SK-N-SH (cell line): ENCODE results near the gene DYNC2LI1. TPM values are rescaled to one million over a fixed set of nuclear protein-coding genes. Genes with fewer than 3 reads are reported as not detected.

Experiments
- CTCF ChIA-PET: fragments of 300-600, 350-600 bp; formaldehyde crosslinking; extraction: SDS; loops from one replicate; lab custom pipeline; 2021; lab: Yijun Ruan, JAX
- POLR2A ChIA-PET: fragments of 350-600 bp; sonication (Branson Sonifier 250); formaldehyde crosslinking; extraction: SDS; loops from one replicate; lab custom pipeline; 2020; ENCODE audit warnings: antibody characterized with exemption, inconsistent platforms; lab: Yijun Ruan, JAX
- DNase-seq: peaks from one replicate; pipeline ENCODE4 v3.0.0; 2012
- H2AFZ ChIP-seq: fragments of 200-600 bp; sonication (generic); 2 replicates; pipeline ENCODE4 v1.8.1; 2016; ENCODE audit warnings: antibody characterized with exemption, mild to moderate bottlenecking, low read depth
- H3F3A ChIP-seq: fragments of 200-600 bp; sonication (generic); replicated peaks from 2 replicates; pipeline ENCODE3; 2016; ENCODE audit warnings: antibody characterized with exemption, mild to moderate bottlenecking; ENCODE audit not compliant: insufficient read depth
- H3K27ac ChIP-seq, 2 experiments: fragments of 200-500 bp in 1 of 2; fragments of 200-600 bp in 1 of 2; sonication (Bioruptor generic) in 1 of 2; sonication (generic), shearing (Covaris generic) in 1 of 2; 2 replicates each; pipeline versions ENCODE4 v1.5.1 to v1.6.1; 2014 to 2016; ENCODE audit warnings: low read depth in 2 of 2, inconsistent platforms in 1 of 2, low read length in 1 of 2, mild to moderate bottlenecking in 1 of 2, mixed read lengths in 1 of 2
- H3K27me3 ChIP-seq: fragments of 200-600 bp; sonication (generic), shearing (Covaris generic); 2 replicates; pipeline ENCODE4 v1.6.1; 2016; ENCODE audit warnings: mixed run types; ENCODE audit not compliant: insufficient read depth
- H3K36me3 ChIP-seq, 2 experiments: fragments of 200-500 bp in 1 of 2; fragments of 200-600 bp in 1 of 2; sonication (Bioruptor generic) in 1 of 2; sonication (generic) in 1 of 2; replicated peaks in 1 of 2; 2 replicates each; pipeline versions ENCODE3 to v1.5.1; 2014 to 2016; ENCODE audit warnings: low read length in 1 of 2, mild to moderate bottlenecking in 1 of 2; ENCODE audit not compliant: insufficient read depth in 2 of 2, control insufficient read depth in 1 of 2
- H3K4me1 ChIP-seq, 2 experiments: fragments of 200-500 bp in 1 of 2; fragments of 200-600 bp in 1 of 2; sonication (Bioruptor generic) in 1 of 2; sonication (generic), shearing (Covaris generic) in 1 of 2; 2 replicates each; pipeline versions ENCODE4 v1.5.1 to v1.6.1; 2014 to 2016; ENCODE audit warnings: low read depth in 1 of 2, low read length in 1 of 2, mixed run types in 1 of 2; ENCODE audit not compliant: insufficient read depth in 2 of 2, control insufficient read depth in 1 of 2
- H3K4me2 ChIP-seq: fragments of 200-600 bp; sonication (generic), shearing (Covaris generic); 2 replicates; pipeline ENCODE4 v1.6.1; 2017; ENCODE audit warnings: mixed run types
- H3K4me3 ChIP-seq, 2 experiments: fragments of 200-500 bp in 1 of 2; fragments of 200-600 bp in 1 of 2; sonication (Bioruptor generic) in 1 of 2; sonication (generic), shearing (Covaris generic) in 1 of 2; 2 replicates each; pipeline versions ENCODE4 v1.5.1 to v1.8.1; 2014 to 2016; ENCODE audit warnings: low read depth in 2 of 2, inconsistent platforms in 1 of 2, low read length in 1 of 2, mild to moderate bottlenecking in 1 of 2, mixed read lengths in 1 of 2, moderate library complexity in 1 of 2
- H3K79me2 ChIP-seq: fragments of 200-600 bp; sonication (generic); 2 replicates; pipeline ENCODE4 v1.8.1; 2017; ENCODE audit warnings: mild to moderate bottlenecking; ENCODE audit not compliant: insufficient read depth
- H3K9ac ChIP-seq: fragments of 200-600 bp; sonication (generic); 2 replicates; pipeline ENCODE4 v1.6.1; 2017; ENCODE audit warnings: mixed run types
- H3K9me2 ChIP-seq: fragments of 200-600 bp; sonication (generic); 2 replicates; pipeline ENCODE4 v1.6.1; 2017; ENCODE audit warnings: mixed run types
- H3K9me3 ChIP-seq: fragments of 200-600 bp; sonication (generic); 2 replicates; pipeline ENCODE4 v1.6.1; 2017; ENCODE audit warnings: mixed run types, mild to moderate bottlenecking, moderate library complexity
- H4K20me1 ChIP-seq: fragments of 200-600 bp; sonication (generic); 2 replicates; pipeline ENCODE4 v1.6.1; 2017; ENCODE audit warnings: mild to moderate bottlenecking, mixed run types; ENCODE audit not compliant: insufficient read depth
- CTCF ChIP-seq: fragments of 200-600 bp; sonication (generic); IDR thresholded peaks from 2 replicates; pipeline ENCODE4 v1.6.1; 2017; ENCODE audit warnings: antibody characterized with exemption, mild to moderate bottlenecking, moderate library complexity
- ELF1 ChIP-seq: IDR thresholded peaks from 2 replicates; pipeline ENCODE4 v1.4.0; 2012
- GABPA ChIP-seq: IDR thresholded peaks from 2 replicates; pipeline ENCODE4 v1.4.0; 2012; ENCODE audit warnings: low read depth, mild to moderate bottlenecking
- GATA2 ChIP-seq: sonication (generic); formaldehyde crosslinking; IDR thresholded peaks from 2 replicates; pipeline ENCODE4 v1.5.0; 2020; ENCODE audit warnings: mild to moderate bottlenecking, missing genetic modification reagents
- IRF3 ChIP-seq: fragments of 150-350 bp; IDR thresholded peaks from 2 replicates; pipeline ENCODE4 v1.6.1; 2016; ENCODE audit warnings: mild to moderate bottlenecking, low read depth, low read length
- POLR2AphosphoS5 ChIP-seq: IDR thresholded peaks from 2 replicates; pipeline ENCODE4 v1.6.1; 2012; ENCODE audit warnings: low read depth, low read length
- TCF12 ChIP-seq: IDR thresholded peaks from 2 replicates; pipeline ENCODE4 v1.4.0; 2012
- TEAD4 ChIP-seq: IDR thresholded peaks from 2 replicates; pipeline ENCODE4 v1.4.0; 2012; ENCODE audit warnings: mild to moderate bottlenecking, borderline replicate concordance; ENCODE audit not compliant: insufficient read depth
- USF2 ChIP-seq: fragments of 150-350 bp; IDR thresholded peaks from 2 replicates; pipeline ENCODE4 v1.6.1; 2017; ENCODE audit warnings: antibody characterized with exemption, low read length, low read depth, borderline replicate concordance
- YY1 ChIP-seq: IDR thresholded peaks from 2 replicates; pipeline ENCODE4 v1.4.0; 2012; ENCODE audit warnings: low read depth, mild to moderate bottlenecking
- WGBS: methylation state at CpG from one replicate; pipeline ENCODE4 v1.1.6; 2017; ENCODE audit warnings: low lambda C conversion rate; 5-methylcytosine and 5-hydroxymethylcytosine counted together
- polyA plus RNA-seq, 3 experiments: library from polyadenylated mRNA; depleted of rRNA; stranded (reverse); fragments of >200 nt; gene quantifications; 2 replicates each; pipeline ENCODE4 v1.2.3, GENCODE V29; 2012

The DYNC2LI1 gene
- polyA plus RNA-seq, 1 of the 3 experiments (the other 2 are of a cell fraction), result 20.4 TPM

- H3K9me2 ChIP-seq, result no peaks in the 10 kb centered on the region
- ChIA-PET POLR2A (no interaction called here), CTCF (interaction anchor here (0.7 to 1.5 kb wide), 3 partner anchors 9 to 148 kb away, joined by 3 to 4 read pairs (median 3); no protein-coding TSS in a partner anchor)
- H3K4me2 ChIP-seq, result no peak overlapping the region
- H4K20me1 ChIP-seq, result no peaks in the 10 kb centered on the region
- H3K36me3 ChIP-seq, result no peaks in the 10 kb centered on the region
- H3K9ac ChIP-seq, result no peak overlapping the region
- DNase-seq, result no peak
- H3F3A ChIP-seq, result no peaks in the 10 kb centered on the region
- H3K9me3 ChIP-seq, result no peaks in the 10 kb centered on the region
- WGBS, result 79% methylated on average over 5 of the region's 5 CpGs
- H3K4me3 ChIP-seq, result no peak overlapping the region
- H3K4me1 ChIP-seq, result peaks cover 3 to 5% of the 10 kb centered on the region in 2 experiments; a peak in 2 of 4 replicates
- TF ChIP-seq YY1 (no peak), TCF12 (no peak), IRF3 (no peak), GABPA (no peak), TEAD4 (no peak), POLR2AphosphoS5 (no peak), USF2 (no peak)
- H3K27ac ChIP-seq, result no peak overlapping the region
- no peaks in the 10 kb centered on the region for H3K27me3 ChIP-seq
- H3K79me2 ChIP-seq, result no peaks in the 10 kb centered on the region
- no peak overlapping the region for H2AFZ ChIP-seq
Observed at GRCh38 chr2:43729491-43730174, 44.2 kb upstream of the DYNC2LI1 start.

GRCh38 chr2:43731211-43731610, 42.6 kb upstream of the DYNC2LI1 start:
- Histone ChIP-seq H3F3A (no peaks in the 10 kb centered on the region), H3K4me2 (no peak overlapping the region), H3K9ac (no peak overlapping the region)
- TF ChIP-seq ELF1, result no peak
- no peak for TF ChIP-seq CTCF
- no peak for TF ChIP-seq GATA2 (CRISPR knock-in tag)
- TF ChIP-seq, all 33 proteins: peak for 0
- ChIA-PET POLR2A (no interaction called here), CTCF (interaction anchor here (1.5 kb wide), 1 partner anchor 147 kb away, joined by 3 read pairs; no protein-coding TSS in a partner anchor)
- no peaks in the 10 kb centered on the region for H3K36me3 ChIP-seq
- no peak overlapping the region for H3K27ac ChIP-seq
- H3K9me2 ChIP-seq, result no peaks in the 10 kb centered on the region
- H3K79me2 ChIP-seq, result no peaks in the 10 kb centered on the region
- no peaks in the 10 kb centered on the region for H3K9me3 ChIP-seq
- H2AFZ ChIP-seq, result no peak overlapping the region
- no peaks in the 10 kb centered on the region for H4K20me1 ChIP-seq
- H3K4me3 ChIP-seq, result no peak overlapping the region
- no peaks in the 10 kb centered on the region; a peak in 1 of 4 replicates for H3K4me1 ChIP-seq
- no peak for DNase-seq
- H3K27me3 ChIP-seq, result no peaks in the 10 kb centered on the region
- 100% methylated on average over 1 of the region's 1 CpG for WGBS
